ENCODE results near the gene RSU1.

DNA sequence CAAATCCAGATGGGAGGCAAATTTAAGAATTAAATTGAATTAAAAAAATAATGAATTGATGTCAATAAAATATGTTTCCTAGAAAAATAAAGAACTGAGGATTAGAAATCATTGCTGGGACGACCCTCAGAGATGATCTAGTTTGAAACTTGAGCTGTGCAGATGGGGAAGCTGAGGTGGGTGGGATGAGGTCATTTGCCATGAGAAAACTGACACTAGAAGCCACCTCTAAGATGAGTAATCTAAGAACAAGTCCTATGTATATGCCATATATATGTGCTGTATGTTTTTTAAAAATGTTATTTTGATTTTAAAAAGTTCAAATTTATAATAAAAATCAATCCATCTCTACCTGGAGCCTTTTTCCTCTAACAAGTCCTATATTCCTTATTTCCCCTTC lies 135.7 kb downstream of the RSU1 start:
- TF ChIP-seq POLR2A (IDR thresholded peaks at IDR 0.05) (no peak), POLR2AphosphoS5 (IDR thresholded peaks at IDR 0.05) (no peak)
- TF ChIP-seq, protein P1, sequence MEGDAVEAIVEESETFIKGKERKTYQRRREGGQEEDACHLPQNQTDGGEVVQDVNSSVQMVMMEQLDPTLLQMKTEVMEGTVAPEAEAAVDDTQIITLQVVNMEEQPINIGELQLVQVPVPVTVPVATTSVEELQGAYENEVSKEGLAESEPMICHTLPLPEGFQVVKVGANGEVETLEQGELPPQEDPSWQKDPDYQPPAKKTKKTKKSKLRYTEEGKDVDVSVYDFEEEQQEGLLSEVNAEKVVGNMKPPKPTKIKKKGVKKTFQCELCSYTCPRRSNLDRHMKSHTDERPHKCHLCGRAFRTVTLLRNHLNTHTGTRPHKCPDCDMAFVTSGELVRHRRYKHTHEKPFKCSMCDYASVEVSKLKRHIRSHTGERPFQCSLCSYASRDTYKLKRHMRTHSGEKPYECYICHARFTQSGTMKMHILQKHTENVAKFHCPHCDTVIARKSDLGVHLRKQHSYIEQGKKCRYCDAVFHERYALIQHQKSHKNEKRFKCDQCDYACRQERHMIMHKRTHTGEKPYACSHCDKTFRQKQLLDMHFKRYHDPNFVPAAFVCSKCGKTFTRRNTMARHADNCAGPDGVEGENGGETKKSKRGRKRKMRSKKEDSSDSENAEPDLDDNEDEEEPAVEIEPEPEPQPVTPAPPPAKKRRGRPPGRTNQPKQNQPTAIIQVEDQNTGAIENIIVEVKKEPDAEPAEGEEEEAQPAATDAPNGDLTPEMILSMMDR (IDR thresholded peaks at IDR 0.05), result no peak
